Karpas-422 (cell line): Measurements from ENCODE around the gene ZSCAN32. TPM values are rescaled to one million over a fixed set of nuclear protein-coding genes. Genes with fewer than 3 reads are reported as not detected.

Experiments used
- DNase-seq: peaks from one replicate; pipeline ENCODE4 v3.0.0-alpha.2; 2015
- H2AFZ ChIP-seq: fragments of 200-600 bp; sonication (generic); 2 replicates; pipeline ENCODE4 v1.6.1; 2014; ENCODE audit warnings: antibody characterized with exemption, low read length, mixed read lengths
- H3K27ac ChIP-seq: fragments of 200-600 bp; sonication (generic); 2 replicates; pipeline ENCODE4 v1.5.1; 2014; ENCODE audit warnings: mild to moderate bottlenecking, low read length, moderate library complexity
- H3K27me3 ChIP-seq: fragments of 200-600 bp; sonication (generic); 2 replicates; pipeline ENCODE4 v1.6.1; 2014; ENCODE audit warnings: low read length, mixed read lengths
- H3K36me3 ChIP-seq: fragments of 200-600 bp; sonication (generic); 2 replicates; pipeline ENCODE4 v1.6.1; 2014; ENCODE audit warnings: low read length, mixed read lengths; ENCODE audit not compliant: insufficient read depth
- H3K4me1 ChIP-seq: fragments of 200-600 bp; sonication (generic); 2 replicates; pipeline ENCODE4 v1.6.1; 2014; ENCODE audit warnings: mild to moderate bottlenecking, low read length, mixed read lengths
- H3K4me2 ChIP-seq: fragments of 200-600 bp; sonication (generic); 2 replicates; pipeline ENCODE4 v1.6.1; 2014; ENCODE audit warnings: low read length, low read depth, mild to moderate bottlenecking; ENCODE audit not compliant: poor library complexity, severe bottlenecking
- H3K4me3 ChIP-seq: fragments of 200-600 bp; sonication (generic); 2 replicates; pipeline ENCODE4 v1.5.1; 2014; ENCODE audit warnings: mild to moderate bottlenecking, antibody characterized with exemption, low read length, mixed read lengths
- H3K79me2 ChIP-seq: fragments of 200-600 bp; sonication (generic); 2 replicates; pipeline ENCODE4 v1.6.1; 2014; ENCODE audit warnings: mild to moderate bottlenecking, low read length, mixed read lengths
- H3K9ac ChIP-seq: fragments of 200-600 bp; sonication (generic); 2 replicates; pipeline ENCODE4 v1.6.0; 2014; ENCODE audit warnings: low read length
- H3K9me2 ChIP-seq: fragments of 200-600 bp; sonication (generic), shearing (Covaris generic); replicated peaks from 2 replicates; pipeline ENCODE4 v1.6.0; 2014; ENCODE audit warnings: mild to moderate bottlenecking, low read length, moderate library complexity; ENCODE audit not compliant: insufficient read depth
- H3K9me3 ChIP-seq: fragments of 300-700, 200-600 bp; sonication (generic); 2 replicates; pipeline ENCODE4 v1.6.1; 2014; ENCODE audit warnings: low read length, mixed read lengths
- H4K20me1 ChIP-seq: fragments of 200-600 bp; sonication (generic); 2 replicates; pipeline ENCODE4 v1.6.1; 2014; ENCODE audit warnings: mild to moderate bottlenecking, antibody characterized with exemption, low read length, low read depth; ENCODE audit not compliant: insufficient read depth
- total RNA-seq: library from RNA; depleted of rRNA; stranded (reverse); fragments of >200 nt; shearing (Covaris generic); gene quantifications from 2 replicates; pipeline ENCODE4 v1.2.3, GENCODE V29; 2014; ENCODE audit warnings: low replicate concordance

The ZSCAN32 gene
- total RNA-seq, 1 experiment from 2014 or later, result 25.8 TPM

GRCh38 chr16:3369073-3369472 is 31.7 kb downstream of the ZSCAN32 start:
- no peak overlapping the region for H3K27ac ChIP-seq

GRCh38 chr16:3364774-3365427 is 35.9 kb downstream of the ZSCAN32 start:
- Histone ChIP-seq H3K36me3 (no peaks in the 10 kb centered on the region), H3K4me1 (no peaks in the 10 kb centered on the region), H4K20me1 (no peaks in the 10 kb centered on the region), H3K9me2 (no peaks in the 10 kb centered on the region), H3K4me3 (no peak overlapping the region), H3K27me3 (no peaks in the 10 kb centered on the region), H3K27ac (no peak overlapping the region), H3K9me3 (no peaks in the 10 kb centered on the region), H2AFZ (no peak overlapping the region), H3K79me2 (no peaks in the 10 kb centered on the region), H3K4me2 (no peak overlapping the region), H3K9ac (no peak overlapping the region)
- no peak for DNase-seq

More at GRCh38 chr16:3369073-3369472, 31.7 kb downstream of the ZSCAN32 start:
- Histone ChIP-seq H4K20me1 (no peaks in the 10 kb centered on the region), H3K4me1 (peaks cover 4% of the 10 kb centered on the region), H3K4me3 (no peak overlapping the region), H3K36me3 (no peaks in the 10 kb centered on the region), H3K4me2 (no peak overlapping the region), H3K9me2 (no peaks in the 10 kb centered on the region), H2AFZ (no peak overlapping the region), H3K79me2 (no peaks in the 10 kb centered on the region), H3K9me3 (no peaks in the 10 kb centered on the region), H3K27me3 (no peaks in the 10 kb centered on the region), H3K9ac (no peak overlapping the region)
- DNase-seq, result no peak

GRCh38 chr16:3363793-3364192 is 37.0 kb downstream of the ZSCAN32 start:
- H3K4me1 ChIP-seq, result no peaks in the 10 kb centered on the region
- no peaks in the 10 kb centered on the region for H3K36me3 ChIP-seq
- DNase-seq, result peak; percentile 74
- no peaks in the 10 kb centered on the region for H4K20me1 ChIP-seq
- H3K4me2 ChIP-seq, result no peak overlapping the region
- H2AFZ ChIP-seq, result no peak overlapping the region
- no peaks in the 10 kb centered on the region for H3K9me2 ChIP-seq
- H3K4me3 ChIP-seq, result no peak overlapping the region
- no peaks in the 10 kb centered on the region for H3K27me3 ChIP-seq
- no peaks in the 10 kb centered on the region for H3K9me3 ChIP-seq
- no peak overlapping the region for H3K9ac ChIP-seq
- no peak overlapping the region for H3K27ac ChIP-seq
- H3K79me2 ChIP-seq, result no peaks in the 10 kb centered on the region

GRCh38 chr16:3362931-3363330 is 37.9 kb downstream of the ZSCAN32 start:
- no peaks in the 10 kb centered on the region for H3K9me3 ChIP-seq
- no peaks in the 10 kb centered on the region for H3K36me3 ChIP-seq
- DNase-seq, result no peak
- no peaks in the 10 kb centered on the region for H4K20me1 ChIP-seq
- no peak overlapping the region for H2AFZ ChIP-seq
- H3K4me2 ChIP-seq, result no peak overlapping the region
- no peaks in the 10 kb centered on the region for H3K9me2 ChIP-seq
- no peak overlapping the region for H3K4me3 ChIP-seq
- no peaks in the 10 kb centered on the region for H3K27me3 ChIP-seq
- no peaks in the 10 kb centered on the region for H3K79me2 ChIP-seq
- H3K9ac ChIP-seq, result no peak overlapping the region
- no peaks in the 10 kb centered on the region for H3K4me1 ChIP-seq
- H3K27ac ChIP-seq, result no peak overlapping the region

- Histone ChIP-seq H3K27ac (no peak overlapping the region), H4K20me1 (no peaks in the 10 kb centered on the region), H3K4me2 (no peak overlapping the region), H3K27me3 (no peaks in the 10 kb centered on the region), H2AFZ (no peak overlapping the region), H3K79me2 (no peaks in the 10 kb centered on the region), H3K4me1 (no peaks in the 10 kb centered on the region), H3K9ac (no peak overlapping the region), H3K9me3 (no peaks in the 10 kb centered on the region), H3K4me3 (no peak overlapping the region), H3K9me2 (no peaks in the 10 kb centered on the region), H3K36me3 (no peaks in the 10 kb centered on the region)
- no peak for DNase-seq
Observed at GRCh38 chr16:3358871-3359270, 41.9 kb downstream of the ZSCAN32 start.

GRCh38 chr16:3356118-3356517 is 44.7 kb downstream of the ZSCAN32 start:
- DNase-seq, result no peak
- H3K9me3 ChIP-seq, result no peaks in the 10 kb centered on the region

GRCh38 chr16:3355589-3355988 is 45.2 kb downstream of the ZSCAN32 start, which contains the start of gene OR2C1:
Gene OR2C1 (plus strand): TSS chr16:3355889. CDS start chr16:3355941, 52 bp downstream.
- H3K9ac ChIP-seq, result no peak within 1 kb of the TSS
- no peaks in the 10 kb centered on the region for H3K27me3 ChIP-seq
- H3K27ac ChIP-seq, result no peak within 1 kb of the TSS
- no peaks in the 10 kb centered on the region for H3K36me3 ChIP-seq
- no peak within 1 kb of the TSS for H2AFZ ChIP-seq
- H3K4me2 ChIP-seq, result no peak within 1 kb of the TSS
- H3K9me2 ChIP-seq, result no peaks in the 10 kb centered on the region
- H3K4me1 ChIP-seq, result no peaks in the 10 kb centered on the region
- no peak for DNase-seq
- no peaks in the 10 kb centered on the region for H3K79me2 ChIP-seq
- H3K9me3 ChIP-seq, result no peaks in the 10 kb centered on the region
- H4K20me1 ChIP-seq, result no peaks in the 10 kb centered on the region
- no peak within 1 kb of the TSS for H3K4me3 ChIP-seq

More at GRCh38 chr16:3356118-3356517, 44.7 kb downstream of the ZSCAN32 start:
- no peaks in the 10 kb centered on the region for H3K36me3 ChIP-seq
- no peak overlapping the region for H3K9ac ChIP-seq
- H3K4me1 ChIP-seq, result no peaks in the 10 kb centered on the region
- H3K27ac ChIP-seq, result no peak overlapping the region
- no peak overlapping the region for H2AFZ ChIP-seq
- H3K79me2 ChIP-seq, result no peaks in the 10 kb centered on the region
- H3K27me3 ChIP-seq, result no peaks in the 10 kb centered on the region
- no peak overlapping the region for H3K4me3 ChIP-seq
- H3K4me2 ChIP-seq, result no peak overlapping the region
- no peaks in the 10 kb centered on the region for H4K20me1 ChIP-seq
- no peaks in the 10 kb centered on the region for H3K9me2 ChIP-seq

GRCh38 chr16:3349175-3349574 is 51.6 kb downstream of the ZSCAN32 start:
- Histone ChIP-seq H4K20me1 (no peaks in the 10 kb centered on the region), H3K9ac (no peak overlapping the region), H3K4me1 (peaks cover 11% of the 10 kb centered on the region), H3K9me3 (no peaks in the 10 kb centered on the region), H3K36me3 (no peaks in the 10 kb centered on the region), H3K79me2 (no peaks in the 10 kb centered on the region), H3K27me3 (no peaks in the 10 kb centered on the region), H2AFZ (no peak overlapping the region), H3K9me2 (no peaks in the 10 kb centered on the region), H3K4me3 (no peak overlapping the region), H3K27ac (no peak overlapping the region), H3K4me2 (no peak overlapping the region)
- DNase-seq, result no peak
